GM10248 (cell line): ENCODE data around the gene ABCC2.
"Not testable (repeated sequence)": the region's sequence is repeated elsewhere in the genome, so short reads cannot be mapped to it uniquely, and the experiment has no call there.

ENCODE experiments used
- CTCF ChIA-PET: fragments of 300-600 bp; sonication (Branson Sonifier 250); formaldehyde crosslinking; extraction: SDS; loops from one replicate; lab custom pipeline; 2021; ENCODE audit warnings: antibody characterized with exemption; lab: Yijun Ruan, JAX
- POLR2A ChIA-PET: fragments of 350-650 bp; sonication (Branson Sonifier 250); formaldehyde crosslinking; extraction: SDS; loops from one replicate; lab custom pipeline; 2020; ENCODE audit warnings: antibody characterized with exemption; lab: Yijun Ruan, JAX
- DNase-seq: peaks from one replicate; pipeline ENCODE4 v3.0.0; 2012; ENCODE audit errors: extremely low spot score
- TF ChIP-seq, protein P1 (sequence below): IDR thresholded peaks from 2 replicates; pipeline ENCODE4 v1.5.1; 2012; ENCODE audit warnings: mild to moderate bottlenecking, low read depth; ENCODE audit errors: extremely low read depth, missing control alignments, control extremely low read depth

Gene ABCC2

DNA sequence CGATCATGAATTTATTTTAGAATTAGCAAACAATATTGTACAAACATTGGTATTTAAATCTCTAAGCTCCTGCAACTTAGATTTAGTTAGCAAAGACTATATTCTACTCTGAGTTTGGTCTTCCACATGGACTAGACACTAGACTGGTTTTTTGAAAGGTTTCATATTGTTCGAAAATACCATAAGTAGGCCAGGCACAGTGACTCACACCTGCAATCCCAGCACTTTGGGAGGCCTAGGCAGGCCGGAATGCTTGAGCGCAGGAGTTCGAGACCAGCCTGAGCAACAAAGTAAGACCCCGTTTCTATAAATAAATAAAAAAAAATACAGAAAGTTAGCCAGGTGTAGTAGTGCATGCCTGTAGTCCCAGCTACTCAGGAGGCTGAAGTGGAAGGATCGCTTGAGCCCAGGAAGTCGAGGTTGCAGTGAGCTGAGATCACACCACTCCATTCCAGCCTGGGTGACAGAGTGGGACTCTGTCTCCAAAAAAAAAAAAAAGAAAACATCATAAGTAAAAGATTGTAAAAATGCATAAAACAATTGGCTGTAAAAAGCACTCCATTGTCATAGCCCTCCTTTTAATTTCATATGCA, 73.1 kb downstream of the ABCC2 start:
- TF ChIP-seq, protein P1, sequence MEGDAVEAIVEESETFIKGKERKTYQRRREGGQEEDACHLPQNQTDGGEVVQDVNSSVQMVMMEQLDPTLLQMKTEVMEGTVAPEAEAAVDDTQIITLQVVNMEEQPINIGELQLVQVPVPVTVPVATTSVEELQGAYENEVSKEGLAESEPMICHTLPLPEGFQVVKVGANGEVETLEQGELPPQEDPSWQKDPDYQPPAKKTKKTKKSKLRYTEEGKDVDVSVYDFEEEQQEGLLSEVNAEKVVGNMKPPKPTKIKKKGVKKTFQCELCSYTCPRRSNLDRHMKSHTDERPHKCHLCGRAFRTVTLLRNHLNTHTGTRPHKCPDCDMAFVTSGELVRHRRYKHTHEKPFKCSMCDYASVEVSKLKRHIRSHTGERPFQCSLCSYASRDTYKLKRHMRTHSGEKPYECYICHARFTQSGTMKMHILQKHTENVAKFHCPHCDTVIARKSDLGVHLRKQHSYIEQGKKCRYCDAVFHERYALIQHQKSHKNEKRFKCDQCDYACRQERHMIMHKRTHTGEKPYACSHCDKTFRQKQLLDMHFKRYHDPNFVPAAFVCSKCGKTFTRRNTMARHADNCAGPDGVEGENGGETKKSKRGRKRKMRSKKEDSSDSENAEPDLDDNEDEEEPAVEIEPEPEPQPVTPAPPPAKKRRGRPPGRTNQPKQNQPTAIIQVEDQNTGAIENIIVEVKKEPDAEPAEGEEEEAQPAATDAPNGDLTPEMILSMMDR = no peak
- POLR2A ChIA-PET = no interaction called here
- no peak for DNase-seq
- CTCF ChIA-PET = interaction anchor here (0.7 to 3.8 kb wide), 4 partner anchors 8 to 191 kb away, joined by 3 to 39 read pairs (median 4); no protein-coding TSS in a partner anchor

DNA sequence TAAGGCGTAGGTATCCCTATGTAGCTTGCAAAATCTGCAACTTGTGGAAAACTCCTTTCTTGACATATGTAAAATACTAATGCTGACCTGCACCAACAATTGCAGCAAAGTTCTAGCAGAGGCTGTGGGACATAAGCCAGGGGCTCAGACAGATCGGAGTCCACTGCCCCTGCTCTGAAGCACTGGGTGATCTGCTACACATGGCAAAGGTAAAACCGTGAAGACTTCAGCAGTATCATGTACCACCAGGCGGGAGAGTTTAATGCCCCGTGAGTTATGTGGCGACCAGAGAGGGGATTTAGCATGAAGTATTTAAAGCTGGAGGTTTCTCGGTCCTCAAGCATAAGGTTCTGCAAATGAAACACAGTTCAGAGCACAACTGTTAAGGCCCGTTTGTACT, 76.4 kb downstream of the ABCC2 start:
- CTCF ChIA-PET = interaction anchor here (0.9 to 3.9 kb wide), 8 partner anchors 10 to 187 kb away, joined by 3 to 42 read pairs (median 3); no protein-coding TSS in a partner anchor
- DNase-seq = no peak
- TF ChIP-seq, protein P1 = no peak
- POLR2A ChIA-PET = no interaction called here

DNA sequence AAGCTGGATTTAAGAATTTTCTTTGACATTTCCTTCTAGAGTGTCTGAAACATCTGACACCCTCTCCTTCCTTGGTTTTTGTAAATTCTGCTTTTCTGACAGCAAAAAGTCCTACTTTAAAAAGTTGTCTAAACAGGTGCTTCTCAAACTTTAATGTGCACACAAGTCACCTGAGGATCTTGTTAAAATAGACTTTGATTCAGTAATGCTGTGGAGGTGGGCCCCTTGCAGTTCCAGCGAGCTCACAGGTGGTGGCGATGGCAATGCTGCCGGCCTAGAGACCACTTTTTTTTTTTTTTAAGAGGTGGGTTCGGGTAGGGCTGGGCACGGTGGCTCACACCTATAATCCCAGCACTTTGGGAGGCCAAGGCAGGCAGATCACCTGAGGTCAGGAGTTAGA, 77.1 kb downstream of the ABCC2 start:
- TF ChIP-seq, protein P1 = peak; percentile 25
- POLR2A ChIA-PET = interaction anchor here (0.7 kb wide), 1 partner anchor 209 kb away, joined by 3 read pairs; no protein-coding TSS in a partner anchor
- DNase-seq = no peak
- CTCF ChIA-PET = interaction anchor here (0.8 to 3.9 kb wide), 8 partner anchors 9 to 186 kb away, joined by 3 to 42 read pairs (median 3); no protein-coding TSS in a partner anchor

DNA sequence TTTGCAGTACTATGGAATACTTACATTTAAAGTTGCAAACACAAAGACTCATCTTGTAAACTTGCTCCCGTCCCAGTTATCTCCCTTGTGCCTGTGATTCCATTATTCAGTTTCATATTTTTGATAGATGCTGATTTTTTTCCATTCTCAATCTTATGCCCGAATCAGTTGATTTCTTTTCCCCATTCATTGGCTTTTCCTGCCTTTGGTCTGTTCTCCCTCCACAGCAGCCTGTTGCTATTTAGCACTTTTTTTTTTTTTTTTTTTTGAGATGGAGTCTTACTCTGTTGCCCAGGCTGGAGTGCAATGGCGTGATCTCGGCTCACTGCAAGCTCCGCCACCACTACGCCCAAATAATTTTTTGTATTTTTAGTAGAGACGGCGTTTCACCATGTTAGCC, 78.0 kb downstream of the ABCC2 start:
- no peak for DNase-seq
- ChIA-PET CTCF (interaction anchor here (0.8 to 3.9 kb wide), 2 partner anchors 15 to 185 kb away, joined by 3 to 42 read pairs; no protein-coding TSS in a partner anchor), POLR2A (no interaction called here)
- TF ChIP-seq, protein P1 = no peak

DNA sequence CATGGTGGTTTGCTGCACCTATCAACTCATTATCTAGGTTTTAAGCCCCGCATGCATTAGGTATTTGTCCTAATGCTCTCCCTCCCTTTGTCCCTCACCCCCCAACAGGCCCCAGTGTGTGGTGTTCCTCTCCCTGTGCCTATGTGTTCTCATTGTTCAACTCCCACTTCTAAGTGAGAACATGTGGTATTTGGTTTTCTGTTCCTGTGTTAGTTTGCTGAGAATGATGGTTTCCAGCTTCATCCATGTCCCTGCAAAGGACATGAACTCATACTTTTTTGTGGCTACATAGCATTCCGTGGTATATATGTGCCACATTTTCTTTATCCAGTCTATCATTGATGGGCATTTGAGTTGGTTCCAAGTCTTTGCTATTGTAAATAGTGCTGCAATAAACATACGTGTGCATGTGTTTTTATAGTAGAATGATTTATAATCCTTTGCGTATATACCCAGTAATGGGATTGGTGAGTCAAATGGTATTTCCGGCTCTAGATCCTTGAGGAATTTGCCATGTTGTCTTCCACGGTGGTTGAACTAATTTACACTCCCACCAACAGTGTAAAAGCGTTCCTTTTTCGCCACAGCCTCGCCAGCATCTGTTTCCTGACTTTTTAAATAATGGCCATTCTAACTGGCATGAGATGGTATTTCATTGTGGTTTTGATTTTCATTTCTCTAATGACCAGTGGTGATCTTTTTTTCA, 81.2 kb downstream of the ABCC2 start:
- CTCF ChIA-PET = interaction anchor here (1.5 kb wide), 1 partner anchor 182 kb away, joined by 3 read pairs; no protein-coding TSS in a partner anchor
- DNase-seq, POLR2A ChIA-PET: not testable (repeated sequence)

DNA sequence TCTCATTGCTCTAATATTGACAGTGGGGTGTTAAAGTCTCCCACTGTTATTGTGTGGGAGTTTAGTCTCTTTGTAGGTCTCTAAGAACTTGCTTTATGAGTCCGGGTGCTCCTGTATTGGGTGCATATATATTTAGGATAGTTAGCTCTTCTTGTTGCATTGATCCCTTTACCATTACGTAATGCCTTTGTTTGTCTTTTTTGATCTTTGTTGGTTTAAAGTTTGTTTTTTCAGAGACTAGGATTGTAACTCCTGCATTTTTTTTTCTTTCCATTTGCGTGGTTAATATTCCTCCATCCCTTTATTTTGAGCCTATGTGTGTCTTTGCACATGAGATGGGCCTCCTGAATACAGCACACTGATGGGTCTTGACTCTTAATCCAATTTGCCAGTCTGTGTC, 84.8 kb downstream of the ABCC2 start:
- POLR2A ChIA-PET, DNase-seq: not testable (repeated sequence)
- CTCF ChIA-PET = interaction anchor here (1.2 to 2.1 kb wide), 2 partner anchors 13 to 22 kb away, joined by 4 to 5 read pairs; no protein-coding TSS in a partner anchor

DNA sequence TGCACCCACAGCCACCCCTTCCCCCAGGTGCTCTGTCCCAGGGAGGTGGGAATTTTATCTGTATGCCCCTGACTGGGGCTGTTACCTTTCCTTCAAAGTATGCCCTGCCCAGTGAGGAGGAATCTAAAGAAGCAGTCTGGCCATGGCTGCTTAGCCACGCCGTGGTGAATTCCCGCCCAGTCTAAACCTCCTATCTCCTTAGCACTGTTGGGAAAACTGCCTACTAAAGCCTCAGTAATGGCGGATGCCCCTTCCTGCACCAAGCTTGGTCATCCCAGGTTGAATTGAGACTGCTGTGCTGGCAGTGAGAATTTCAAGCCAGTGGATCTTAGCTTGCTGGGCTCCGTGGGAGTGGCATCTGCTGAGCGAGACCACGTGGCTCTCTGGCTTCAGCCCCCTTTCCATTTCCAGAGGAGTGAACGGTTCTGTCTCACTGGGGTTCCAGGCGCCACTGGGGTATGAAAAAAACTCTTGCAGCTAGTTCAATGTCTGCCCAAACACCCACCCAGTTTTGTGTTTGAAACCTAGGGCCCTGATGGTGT, 87.2 kb downstream of the ABCC2 start:
- TF ChIP-seq, protein P1 = no peak
- ChIA-PET POLR2A (no interaction called here), CTCF (interaction anchor here (0.9 to 3.0 kb wide), 5 partner anchors 10 to 176 kb away, joined by 3 to 21 read pairs (median 3); no protein-coding TSS in a partner anchor)
- DNase-seq = no peak
